ENCODE data around the gene C5orf15.

C5orf15 gene

GRCh38 chr5:133913413-133914155 is 54.8 kb downstream of the C5orf15 start:
- TF ChIP-seq CTCF (IDR thresholded peaks at IDR 0.05; ENCODE audit: insufficient read depth, low read length, poor library complexity, severe bottlenecking), result no peak
- DNase-seq (ENCODE audit: extremely low read depth, insufficient read length), result no peak
- Histone ChIP-seq H3K4me3 (replicated peaks; ENCODE audit: low read depth, low read length) (no peak overlapping the region), H3K36me3 (ENCODE audit: control insufficient read depth, insufficient read depth, low read length) (no peaks in the 10 kb centered on the region), H3K27me3 (replicated peaks; ENCODE audit: control insufficient read depth, insufficient read depth, low read length) (no peaks in the 10 kb centered on the region; the same call in 1 of the 2 replicates)

GRCh38 chr5:133912951-133913350 is 55.5 kb downstream of the C5orf15 start:
- no peak for DNase-seq (ENCODE audit: extremely low read depth, insufficient read length)
- no peak for TF ChIP-seq CTCF (IDR thresholded peaks at IDR 0.05; ENCODE audit: insufficient read depth, low read length, poor library complexity, severe bottlenecking)
- no peaks in the 10 kb centered on the region; the same call in 1 of the 2 replicates for H3K27me3 ChIP-seq (replicated peaks; ENCODE audit: control insufficient read depth, insufficient read depth, low read length)
- no peaks in the 10 kb centered on the region for H3K36me3 ChIP-seq (ENCODE audit: control insufficient read depth, insufficient read depth, low read length)
- no peak overlapping the region for H3K4me3 ChIP-seq (replicated peaks; ENCODE audit: low read depth, low read length)

- Histone ChIP-seq H3K27me3 (replicated peaks; ENCODE audit: control insufficient read depth, insufficient read depth, low read length) (no peaks in the 10 kb centered on the region; the same call in 1 of the 2 replicates), H3K4me3 (replicated peaks; ENCODE audit: low read depth, low read length) (no peak overlapping the region), H3K36me3 (ENCODE audit: control insufficient read depth, insufficient read depth, low read length) (no peaks in the 10 kb centered on the region)
- TF ChIP-seq CTCF (IDR thresholded peaks at IDR 0.05; ENCODE audit: insufficient read depth, low read length, poor library complexity, severe bottlenecking), result no peak
- DNase-seq (ENCODE audit: extremely low read depth, insufficient read length), result no peak
Measured at GRCh38 chr5:133910571-133910970, 57.9 kb downstream of the C5orf15 start.

GRCh38 chr5:133909603-133910002 is 58.8 kb downstream of the C5orf15 start:
- Histone ChIP-seq H3K27me3 (replicated peaks; ENCODE audit: control insufficient read depth, insufficient read depth, low read length) (no peaks in the 10 kb centered on the region; the same call in 1 of the 2 replicates), H3K36me3 (ENCODE audit: control insufficient read depth, insufficient read depth, low read length) (no peaks in the 10 kb centered on the region), H3K4me3 (replicated peaks; ENCODE audit: low read depth, low read length) (no peak overlapping the region)
- no peak for TF ChIP-seq CTCF (IDR thresholded peaks at IDR 0.05; ENCODE audit: insufficient read depth, low read length, poor library complexity, severe bottlenecking)
- no peak for DNase-seq (ENCODE audit: extremely low read depth, insufficient read length)

GRCh38 chr5:133907075-133907474 is 61.4 kb downstream of the C5orf15 start:
- TF ChIP-seq CTCF (IDR thresholded peaks at IDR 0.05; ENCODE audit: insufficient read depth, low read length, poor library complexity, severe bottlenecking), result no peak
- H3K36me3 ChIP-seq (ENCODE audit: control insufficient read depth, insufficient read depth, low read length), result no peaks in the 10 kb centered on the region
- no peak overlapping the region for H3K4me3 ChIP-seq (replicated peaks; ENCODE audit: low read depth, low read length)
- DNase-seq (ENCODE audit: extremely low read depth, insufficient read length), result no peak
- H3K27me3 ChIP-seq (replicated peaks; ENCODE audit: control insufficient read depth, insufficient read depth, low read length), result no peaks in the 10 kb centered on the region; the same call in 1 of the 2 replicates
